T-helper 9 cell (primary cell): ENCODE measurements around the gene TREX2.
"Not testable (repeated sequence)": the region's sequence is repeated elsewhere in the genome, so short reads cannot be mapped to it uniquely, and the experiment has no call there.

Source experiments
- DNase-seq: peaks from one replicate; pipeline ENCODE4 v3.0.0-alpha.2; 2020

TREX2 gene

DNA sequence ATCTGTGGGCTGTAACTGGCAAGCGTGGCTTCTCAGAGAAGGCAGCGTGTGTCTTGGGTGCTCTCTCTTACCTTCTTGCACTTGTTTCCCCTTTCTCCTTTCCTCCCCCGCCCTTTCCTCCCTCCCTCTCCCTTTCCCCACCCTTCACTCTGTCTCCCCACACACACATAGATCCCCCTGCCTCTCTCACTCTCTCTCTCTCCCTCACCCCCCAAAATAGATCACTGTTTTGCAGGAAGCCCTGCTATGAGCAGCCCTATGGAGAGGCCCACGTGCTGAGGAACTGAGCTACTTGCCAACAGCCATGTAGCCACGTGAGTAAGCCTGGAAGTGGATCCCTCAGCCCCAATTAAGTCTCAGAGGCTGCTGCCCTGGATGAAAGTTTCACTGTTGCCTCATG is 40.4 kb downstream of the TREX2 start:
- DNase-seq, result no peak

- not testable (repeated sequence) for DNase-seq
Observed at GRCh38 chrX:153404333-153404732, 41.5 kb downstream of the TREX2 start.

GRCh38 chrX:153401133-153401764 is 44.6 kb downstream of the TREX2 start, which contains the start of gene PNMA6E:
Gene PNMA6E, minus strand, starts transcription at chrX:153401350. Its CDS starts 2,501 bp downstream, at chrX:153398849.
- DNase-seq, result no peak

GRCh38 chrX:153400146-153401132 is 45.4 kb downstream of the TREX2 start:
- peak; percentile 41 for DNase-seq

GRCh38 chrX:153398275-153398960 is 47.4 kb downstream of the TREX2 start:
- no peak for DNase-seq

- DNase-seq, result no peak
Observed at GRCh38 chrX:153397256-153397960, 48.4 kb downstream of the TREX2 start.

GRCh38 chrX:153396320-153397195 is 49.3 kb downstream of the TREX2 start:
- DNase-seq, result no peak

DNA sequence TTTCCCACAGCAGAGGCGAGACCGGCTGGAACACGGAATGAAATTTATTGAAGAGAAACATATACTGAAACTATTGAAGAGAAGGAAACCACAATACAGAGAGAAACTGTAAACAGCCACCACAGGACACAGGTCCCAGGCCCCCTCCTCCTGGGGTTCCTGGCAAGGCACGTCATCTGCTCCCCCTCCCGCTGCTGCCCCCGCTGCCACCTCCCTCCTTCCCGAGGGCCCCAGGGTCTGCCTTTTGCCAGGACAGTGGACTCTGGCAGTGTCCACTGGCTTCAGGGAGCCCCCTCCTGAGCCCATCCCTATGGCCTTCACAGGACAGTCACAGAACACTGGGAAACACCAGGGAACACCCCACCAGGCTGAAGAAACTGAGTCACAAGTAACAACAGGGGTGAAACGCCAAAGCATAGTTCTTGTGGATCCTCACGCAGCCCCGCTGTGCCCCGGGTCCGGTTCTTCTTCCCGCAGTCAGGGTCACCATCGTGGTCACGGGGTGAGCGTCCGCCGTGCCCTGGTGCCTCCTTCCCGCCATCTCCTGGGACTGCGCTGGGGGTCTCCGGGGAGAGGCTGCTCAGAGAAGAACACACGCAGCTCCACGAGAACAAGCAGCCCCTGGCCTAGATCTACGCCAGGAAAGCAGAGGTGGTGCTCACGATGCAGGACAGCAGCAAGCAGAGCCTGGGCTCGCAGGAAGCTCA is 50.1 kb downstream of the TREX2 start:
- no peak for DNase-seq

DNA sequence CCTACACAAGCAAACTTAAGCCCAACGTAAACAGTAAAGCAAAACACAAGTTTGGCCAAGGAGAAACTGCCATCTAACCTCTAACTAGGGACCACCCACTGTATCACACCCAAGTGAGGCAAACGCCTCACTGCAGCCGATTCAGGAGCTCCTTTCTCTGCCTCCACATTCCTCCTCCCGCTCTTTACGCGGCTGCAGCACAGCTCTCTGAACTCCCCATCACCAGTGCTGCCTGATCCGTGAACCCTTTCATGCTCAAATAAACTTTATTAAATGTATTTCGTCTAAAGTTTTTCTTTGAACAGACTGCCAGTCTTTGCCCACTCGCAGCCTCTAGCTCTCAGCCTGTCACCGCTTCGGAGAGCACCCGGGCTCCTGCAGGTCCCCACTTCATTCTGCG is 51.2 kb downstream of the TREX2 start:
- DNase-seq, result no peak
